Panc1 (cell line): ENCODE results near the gene TJP3. TPM values are rescaled to one million over a fixed set of nuclear protein-coding genes. Genes with fewer than 3 reads are reported as not detected.
"Not testable (repeated sequence)": the region's sequence is repeated elsewhere in the genome, so short reads cannot be mapped to it uniquely, and the experiment has no call there.

Experiments
- ATAC-seq: fragments of 200-7000 bp; cut with Tn5 transposase; 2 replicates; pipeline ENCODE4 v1.9.1; 2020; ENCODE audit warnings: mild to moderate bottlenecking, moderate library complexity
- BruUV-seq: library from RNA; stranded (reverse); fragments of 400-500 nt; replicated peaks from 2 replicates; lab custom pipeline; 2021; lab: Mats Ljungman, UMichigan
- CTCF ChIA-PET: fragments of 300-600 bp; sonication (Branson Sonifier 250); formaldehyde crosslinking; loops from one replicate; lab custom pipeline; 2022; ENCODE audit warnings: antibody characterized with exemption; lab: Charles Lee
- POLR2A ChIA-PET: fragments of 300-600 bp; sonication (Branson Sonifier 250); formaldehyde crosslinking; loops from one replicate; lab custom pipeline; 2022; ENCODE audit warnings: antibody characterized with exemption; lab: Charles Lee
- DNase-seq: peaks from one replicate; pipeline ENCODE4 v3.0.0-alpha.2; 2010; ENCODE audit warnings: low read depth, low spot score
- H3K27ac ChIP-seq: 2 replicates; pipeline ENCODE4 v1.5.1; 2011; ENCODE audit warnings: mild to moderate bottlenecking, low read length, inconsistent platforms
- H3K27me3 ChIP-seq: fragments of 200-500 bp; sonication (Bioruptor generic); 2 replicates; pipeline ENCODE4 v1.6.0; 2014; ENCODE audit warnings: low read length, inconsistent platforms; ENCODE audit not compliant: control insufficient read depth, insufficient read depth
- H3K36me3 ChIP-seq: fragments of 200-500 bp; sonication (Bioruptor generic); 2 replicates; pipeline ENCODE4 v1.5.1; 2014; ENCODE audit warnings: inconsistent platforms, mild to moderate bottlenecking, low read length, moderate library complexity; ENCODE audit not compliant: control insufficient read depth, insufficient read depth
- H3K4me1 ChIP-seq: 2 replicates; pipeline ENCODE4 v1.5.1; 2011; ENCODE audit warnings: inconsistent platforms, mild to moderate bottlenecking, low read length, moderate library complexity; ENCODE audit not compliant: control insufficient read depth, insufficient read depth
- H3K4me3 ChIP-seq, 2 experiments: 2 replicates each; pipeline ENCODE4 v1.5.1; 2011 to 2012; ENCODE audit warnings: low read depth in 2 of 2, low read length in 2 of 2, mild to moderate bottlenecking in 2 of 2, inconsistent platforms in 1 of 2, moderate library complexity in 1 of 2
- H3K9me3 ChIP-seq: fragments of 200-500 bp; sonication (Bioruptor generic); 2 replicates; pipeline ENCODE4 v1.5.1; 2014; ENCODE audit warnings: low read depth, mild to moderate bottlenecking, inconsistent platforms, low read length, moderate library complexity; ENCODE audit not compliant: control insufficient read depth, insufficient read depth
- POLR2AphosphoS5 ChIP-seq: IDR thresholded peaks from 2 replicates; pipeline ENCODE4 v1.6.1; 2012; ENCODE audit warnings: mild to moderate bottlenecking, low read depth, low read length, moderate library complexity
- SIN3A ChIP-seq: IDR thresholded peaks from 2 replicates; pipeline ENCODE4 v1.6.1; 2012; ENCODE audit warnings: low read depth, mild to moderate bottlenecking, low read length, moderate library complexity, borderline replicate concordance; ENCODE audit not compliant: insufficient read depth
- TCF7L2 ChIP-seq: IDR thresholded peaks from 2 replicates; pipeline ENCODE4 v1.6.1; 2011; ENCODE audit warnings: mild to moderate bottlenecking, low read depth, low read length, inconsistent platforms
- in situ Hi-C: cut with HindIII; loops from 2 replicates; pipeline ENCODE4 v1.10.0; 2016; ENCODE audit warnings: low sequenced_read_pairs, low pct_unique_long_range_greater_than_20kb
- intact Hi-C: fragments of 100-400 bp; cut with micrococcal nuclease; formaldehyde crosslinking; loops from one replicate; pipeline ENCODE4 v1.10.0; 2022; ENCODE audit not compliant: unreplicated experiment
- total RNA-seq: library from RNA; stranded (reverse); gene quantifications from one replicate; pipeline ENCODE4 v1.2.1, GENCODE V29; 2021; ENCODE audit not compliant: unreplicated experiment
- TF ChIP-seq, protein P1 (sequence below): fragments of 450-650 bp; IDR thresholded peaks from 2 replicates; pipeline ENCODE4 v1.5.1; 2017; ENCODE audit warnings: mild to moderate bottlenecking
- TF ChIP-seq, protein P2 (sequence below), 2 experiments: IDR thresholded peaks; 2 replicates each; pipeline ENCODE4 v1.6.1; 2011 to 2012; ENCODE audit warnings: low read depth in 2 of 2, control low read depth in 1 of 2, low read length in 1 of 2, mild to moderate bottlenecking in 1 of 2, moderate library complexity in 1 of 2; ENCODE audit not compliant: insufficient read depth in 1 of 2

TJP3 gene
- total RNA-seq, 1 experiment from 2014 or later = 2.7 TPM

DNA sequence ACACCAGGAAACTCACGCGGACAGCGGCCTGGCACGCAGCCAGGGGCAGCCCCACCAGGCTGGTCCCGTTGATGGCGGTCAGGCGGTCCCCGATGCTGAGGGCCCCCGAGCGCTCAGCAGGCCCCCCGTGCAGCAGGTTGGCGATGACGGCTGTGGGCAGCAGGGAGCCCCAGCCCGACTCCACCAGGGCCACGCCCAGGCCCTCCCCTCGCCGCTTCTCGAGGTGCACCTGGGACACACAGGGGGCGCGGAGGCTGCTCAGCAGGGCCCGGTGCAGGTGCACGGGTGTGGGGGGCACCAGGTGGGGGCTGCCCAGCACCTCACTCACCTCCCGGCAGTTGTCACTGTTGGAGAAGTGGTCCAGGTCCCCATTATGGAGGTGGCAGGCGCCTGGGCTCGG lies 44.3 kb downstream of the TJP3 start:
- POLR2A ChIA-PET = no interaction called here
- in situ Hi-C loops = no loop called here
- no TSS peak for BruUV-seq

DNA sequence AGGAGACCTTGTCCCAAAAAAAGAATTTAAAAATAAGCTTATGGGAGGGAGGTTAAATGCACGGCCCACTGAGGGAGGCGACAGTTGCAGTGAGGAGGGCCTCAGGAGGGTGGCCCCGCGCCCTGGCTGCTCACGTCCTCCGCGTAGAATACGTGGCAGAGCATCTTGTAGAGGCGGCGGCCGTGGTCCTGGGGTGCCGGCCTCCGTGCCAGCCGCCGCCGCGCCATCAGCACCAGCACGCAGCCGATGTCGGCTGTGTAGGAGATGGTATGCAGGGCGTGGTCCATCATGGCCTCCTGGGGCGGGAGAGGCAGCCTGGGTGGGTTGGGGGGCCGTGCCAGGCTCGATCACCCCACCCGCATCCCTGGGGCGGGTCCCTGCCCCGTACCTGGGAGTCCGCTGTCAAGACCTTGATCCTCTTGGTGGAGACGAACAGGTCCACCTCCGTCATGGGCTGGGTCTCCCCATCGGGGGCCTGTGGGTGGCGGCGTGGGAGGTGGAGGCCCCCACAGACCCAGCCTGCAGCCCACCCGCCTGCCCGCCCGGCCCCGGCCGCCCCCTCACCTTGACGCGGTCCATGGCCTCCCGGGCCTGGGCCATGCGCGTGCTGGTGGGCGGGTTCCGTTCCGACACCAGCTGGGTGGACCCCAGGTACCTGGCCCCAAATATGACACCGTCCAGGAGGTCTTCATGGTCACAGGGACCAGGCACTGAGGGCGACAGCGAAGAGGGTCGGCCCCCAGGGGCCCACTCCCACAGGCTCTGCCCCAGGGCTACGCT lies 45.6 kb downstream of the TJP3 start:
- no peaks in the 10 kb centered on the region for H3K27me3 ChIP-seq
- no TSS peak for BruUV-seq
- no peak overlapping the region for H3K27ac ChIP-seq
- no peaks in the 10 kb centered on the region for H3K36me3 ChIP-seq
- POLR2A ChIA-PET = no interaction called here
- H3K4me1 ChIP-seq = no peaks in the 10 kb centered on the region
- ATAC-seq = no peak
- no peaks in the 10 kb centered on the region for H3K9me3 ChIP-seq
- in situ Hi-C loops (no loop called here), intact Hi-C loops (no loop called here)
- DNase-seq = no peak
- TF ChIP-seq SIN3A = no peak
- TF ChIP-seq TCF7L2 = no peak
- CTCF ChIA-PET = no interaction called here
- H3K4me3 ChIP-seq = no peak overlapping the region

More for the DNA sequence above, 44.3 kb downstream of the TJP3 start:
- intact Hi-C loops = no loop called here
- no peaks in the 10 kb centered on the region for H3K36me3 ChIP-seq
- TF ChIP-seq, protein P1, sequence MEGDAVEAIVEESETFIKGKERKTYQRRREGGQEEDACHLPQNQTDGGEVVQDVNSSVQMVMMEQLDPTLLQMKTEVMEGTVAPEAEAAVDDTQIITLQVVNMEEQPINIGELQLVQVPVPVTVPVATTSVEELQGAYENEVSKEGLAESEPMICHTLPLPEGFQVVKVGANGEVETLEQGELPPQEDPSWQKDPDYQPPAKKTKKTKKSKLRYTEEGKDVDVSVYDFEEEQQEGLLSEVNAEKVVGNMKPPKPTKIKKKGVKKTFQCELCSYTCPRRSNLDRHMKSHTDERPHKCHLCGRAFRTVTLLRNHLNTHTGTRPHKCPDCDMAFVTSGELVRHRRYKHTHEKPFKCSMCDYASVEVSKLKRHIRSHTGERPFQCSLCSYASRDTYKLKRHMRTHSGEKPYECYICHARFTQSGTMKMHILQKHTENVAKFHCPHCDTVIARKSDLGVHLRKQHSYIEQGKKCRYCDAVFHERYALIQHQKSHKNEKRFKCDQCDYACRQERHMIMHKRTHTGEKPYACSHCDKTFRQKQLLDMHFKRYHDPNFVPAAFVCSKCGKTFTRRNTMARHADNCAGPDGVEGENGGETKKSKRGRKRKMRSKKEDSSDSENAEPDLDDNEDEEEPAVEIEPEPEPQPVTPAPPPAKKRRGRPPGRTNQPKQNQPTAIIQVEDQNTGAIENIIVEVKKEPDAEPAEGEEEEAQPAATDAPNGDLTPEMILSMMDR = no peak
- no peak for TF ChIP-seq POLR2AphosphoS5
- TF ChIP-seq, protein P2, sequence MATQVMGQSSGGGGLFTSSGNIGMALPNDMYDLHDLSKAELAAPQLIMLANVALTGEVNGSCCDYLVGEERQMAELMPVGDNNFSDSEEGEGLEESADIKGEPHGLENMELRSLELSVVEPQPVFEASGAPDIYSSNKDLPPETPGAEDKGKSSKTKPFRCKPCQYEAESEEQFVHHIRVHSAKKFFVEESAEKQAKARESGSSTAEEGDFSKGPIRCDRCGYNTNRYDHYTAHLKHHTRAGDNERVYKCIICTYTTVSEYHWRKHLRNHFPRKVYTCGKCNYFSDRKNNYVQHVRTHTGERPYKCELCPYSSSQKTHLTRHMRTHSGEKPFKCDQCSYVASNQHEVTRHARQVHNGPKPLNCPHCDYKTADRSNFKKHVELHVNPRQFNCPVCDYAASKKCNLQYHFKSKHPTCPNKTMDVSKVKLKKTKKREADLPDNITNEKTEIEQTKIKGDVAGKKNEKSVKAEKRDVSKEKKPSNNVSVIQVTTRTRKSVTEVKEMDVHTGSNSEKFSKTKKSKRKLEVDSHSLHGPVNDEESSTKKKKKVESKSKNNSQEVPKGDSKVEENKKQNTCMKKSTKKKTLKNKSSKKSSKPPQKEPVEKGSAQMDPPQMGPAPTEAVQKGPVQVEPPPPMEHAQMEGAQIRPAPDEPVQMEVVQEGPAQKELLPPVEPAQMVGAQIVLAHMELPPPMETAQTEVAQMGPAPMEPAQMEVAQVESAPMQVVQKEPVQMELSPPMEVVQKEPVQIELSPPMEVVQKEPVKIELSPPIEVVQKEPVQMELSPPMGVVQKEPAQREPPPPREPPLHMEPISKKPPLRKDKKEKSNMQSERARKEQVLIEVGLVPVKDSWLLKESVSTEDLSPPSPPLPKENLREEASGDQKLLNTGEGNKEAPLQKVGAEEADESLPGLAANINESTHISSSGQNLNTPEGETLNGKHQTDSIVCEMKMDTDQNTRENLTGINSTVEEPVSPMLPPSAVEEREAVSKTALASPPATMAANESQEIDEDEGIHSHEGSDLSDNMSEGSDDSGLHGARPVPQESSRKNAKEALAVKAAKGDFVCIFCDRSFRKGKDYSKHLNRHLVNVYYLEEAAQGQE (IDR thresholded peaks at IDR 0.05; ENCODE audit: insufficient read depth in 1 of 2, low read depth in 2 of 2, low read length in 1 of 2) = no peak
- ATAC-seq = no peak
- CTCF ChIA-PET = no interaction called here
- DNase-seq = no peak
- no peak overlapping the region for H3K4me3 ChIP-seq
- no peak overlapping the region for H3K27ac ChIP-seq
- no peaks in the 10 kb centered on the region for H3K9me3 ChIP-seq
- no peaks in the 10 kb centered on the region for H3K4me1 ChIP-seq
- H3K27me3 ChIP-seq = no peaks in the 10 kb centered on the region

DNA sequence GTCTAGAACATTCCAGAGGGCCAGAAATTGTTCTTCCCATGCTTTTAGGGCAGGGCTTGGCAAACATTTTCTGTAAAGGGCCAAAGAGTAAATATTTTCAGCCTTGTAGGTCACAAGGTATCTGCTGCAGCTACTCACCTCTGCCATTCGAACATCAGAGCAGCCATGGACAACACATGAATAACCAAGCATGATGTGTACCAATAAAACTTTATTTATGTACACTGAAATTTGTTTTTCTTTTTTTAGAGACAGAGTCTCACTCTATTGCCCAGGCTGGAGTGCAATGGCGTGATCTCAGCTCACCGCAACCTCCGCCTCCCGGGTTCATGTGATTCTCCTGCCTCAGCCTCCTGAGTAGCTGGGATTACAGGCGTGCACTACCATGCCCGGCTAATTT lies 49.5 kb downstream of the TJP3 start:
- H3K9me3 ChIP-seq, ATAC-seq, H3K4me1 ChIP-seq, BruUV-seq, in situ Hi-C loops, POLR2A ChIA-PET, H3K4me3 ChIP-seq, CTCF ChIA-PET, intact Hi-C loops, DNase-seq, H3K27me3 ChIP-seq, H3K36me3 ChIP-seq, H3K27ac ChIP-seq: not testable (repeated sequence)

DNA sequence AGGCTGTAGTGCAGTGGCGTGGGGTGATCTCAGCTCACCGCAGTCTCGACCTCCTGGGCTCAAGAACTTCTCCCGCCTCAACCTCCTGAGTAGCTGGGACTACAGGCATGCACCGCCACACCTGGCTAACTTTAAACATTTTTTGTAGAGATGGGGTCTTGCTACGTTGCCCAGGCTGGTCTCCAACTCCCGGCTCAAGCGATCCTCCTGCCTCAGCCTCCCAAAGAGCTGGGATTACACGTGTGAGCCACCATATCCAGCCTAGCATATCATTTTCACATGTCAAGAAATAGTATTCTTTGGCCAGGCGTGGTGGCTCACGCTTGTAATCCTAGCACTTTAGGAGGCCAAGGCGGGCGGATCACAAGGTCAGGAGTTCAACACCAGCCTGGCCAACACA lies 50.1 kb downstream of the TJP3 start:
- H3K27ac ChIP-seq, intact Hi-C loops, H3K4me1 ChIP-seq, H3K27me3 ChIP-seq, H3K9me3 ChIP-seq, BruUV-seq, POLR2A ChIA-PET, H3K36me3 ChIP-seq, in situ Hi-C loops, CTCF ChIA-PET, ATAC-seq, DNase-seq, H3K4me3 ChIP-seq: not testable (repeated sequence)
